HepG2 (cell line): ENCODE data around the gene ACVRL1. TPM values are rescaled to one million over a fixed set of nuclear protein-coding genes. Genes with fewer than 3 reads are reported as not detected.

Experiments used
- HDAC1 ChIP-seq: sonication (generic); formaldehyde crosslinking; IDR thresholded peaks from 2 replicates; pipeline ENCODE4 v1.5.1; 2020; ENCODE audit warnings: mild to moderate bottlenecking, missing genetic modification reagents
- HNRNPLL ChIP-seq: fragments of 200-400 bp; formaldehyde crosslinking; IDR thresholded peaks from 2 replicates; pipeline ENCODE4 v1.6.1; 2017; ENCODE audit warnings: mild to moderate bottlenecking, low read depth, low read length; ENCODE audit not compliant: poor library complexity, severe bottlenecking
- IKZF5 ChIP-seq: IDR thresholded peaks from 2 replicates; pipeline ENCODE4 v1.6.1; 2018; ENCODE audit warnings: missing genetic modification reagents, mild to moderate bottlenecking, missing compliant biosample characterization
- MAFF ChIP-seq: IDR thresholded peaks from 2 replicates; pipeline ENCODE4 v1.6.1; 2011; ENCODE audit warnings: low read depth, low read length, improper control_type of control experiment
- MAFK ChIP-seq, 2 experiments: IDR thresholded peaks in 1 of 2; conservative IDR thresholded peaks in 1 of 2; 2 replicates each; pipeline ENCODE4 v1.6.1; 2011; ENCODE audit warnings: improper control_type of control experiment in 2 of 2, low read length in 2 of 2
- MAX ChIP-seq: IDR thresholded peaks from 2 replicates; pipeline ENCODE4 v1.6.1; 2012; ENCODE audit warnings: inconsistent platforms
- MAZ ChIP-seq, 2 experiments: sonication (generic) in 1 of 2; formaldehyde crosslinking in 1 of 2; IDR thresholded peaks; 2 replicates each; pipeline versions ENCODE4 v1.5.0 to v1.6.1; 2012 to 2020; ENCODE audit warnings: low read depth in 2 of 2, mild to moderate bottlenecking in 2 of 2, borderline replicate concordance in 1 of 2, improper control_type of control experiment in 1 of 2, low read length in 1 of 2, missing genetic modification reagents in 1 of 2, moderate library complexity in 1 of 2
- MTERF4 ChIP-seq: sonication (generic); formaldehyde crosslinking; IDR thresholded peaks from 2 replicates; pipeline ENCODE4 v1.8.0; 2023; ENCODE audit warnings: mild to moderate bottlenecking, missing genetic modification reagents
- NCOR1 ChIP-seq: fragments of 200-600 bp; sonication (generic); IDR thresholded peaks from 2 replicates; pipeline ENCODE4 v1.7.0; 2017; ENCODE audit warnings: antibody characterized with exemption, low read length, borderline replicate concordance
- PAF1 ChIP-seq: IDR thresholded peaks from 2 replicates; pipeline ENCODE4 v1.6.1; 2016; ENCODE audit warnings: missing genetic modification reagents, missing compliant biosample characterization
- STAG1 ChIP-seq: sonication (generic); formaldehyde crosslinking; IDR thresholded peaks from 2 replicates; pipeline ENCODE4 v1.4.0; 2020; ENCODE audit warnings: missing genetic modification reagents
- TFDP1 ChIP-seq: IDR thresholded peaks from 2 replicates; pipeline ENCODE4 v1.6.1; 2016; ENCODE audit warnings: missing compliant biosample characterization, missing genetic modification reagents, borderline replicate concordance
- ZBTB7A ChIP-seq: sonication (generic); formaldehyde crosslinking; IDR thresholded peaks from 2 replicates; pipeline ENCODE4 v1.8.0; 2022; ENCODE audit warnings: mild to moderate bottlenecking, missing genetic modification reagents
- ZBTB7B ChIP-seq: sonication (generic); formaldehyde crosslinking; IDR thresholded peaks from 2 replicates; pipeline ENCODE4 v1.4.0; 2020; ENCODE audit warnings: missing genetic modification reagents
- ZNF687 ChIP-seq: sonication (generic); formaldehyde crosslinking; IDR thresholded peaks from 2 replicates; pipeline ENCODE4 v1.5.1; 2020; ENCODE audit warnings: mild to moderate bottlenecking, missing genetic modification reagents, moderate library complexity
- ZNF746 ChIP-seq: sonication (generic); formaldehyde crosslinking; IDR thresholded peaks from 2 replicates; pipeline ENCODE4 v1.8.0; 2022; ENCODE audit warnings: mild to moderate bottlenecking, missing genetic modification reagents
- ZNF770 ChIP-seq: sonication (generic); formaldehyde crosslinking; IDR thresholded peaks from 2 replicates; pipeline ENCODE4 v1.5.0; 2020; ENCODE audit warnings: mild to moderate bottlenecking, missing genetic modification reagents
- ZNF792 ChIP-seq: IDR thresholded peaks from 2 replicates; pipeline ENCODE4 v1.6.1; 2016
- polyA plus RNA-seq, 8 experiments: library from polyadenylated mRNA; depleted of rRNA in 3 of 8; stranded (reverse) in 7 of 8; unstranded in 1 of 8; fragments of >200 nt; fragmentation: Illumina TruSeq in 4 of 8; extraction: Trizol in 4 of 8; gene quantifications; 2 replicates each; pipeline versions ENCODE4 v1.2.1 to v1.2.3, GENCODE V29; 2011 to 2016; ENCODE audit warnings: low read depth in 4 of 8, missing spikeins in 1 of 8, mixed read lengths in 1 of 8; ENCODE audit not compliant: insufficient read depth in 1 of 8
- total RNA-seq, 5 experiments: library from RNA; depleted of rRNA; stranded (reverse); fragments of >200 nt; fragmentation: Illumina TruSeq; extraction: Trizol; gene quantifications; 2 replicates each; pipeline ENCODE4 v1.2.3, GENCODE V29; 2016; ENCODE audit warnings: low read depth in 1 of 5

Gene ACVRL1
- total and polyA plus RNA-seq, 2 of the 13 experiments (the other 11 are each of a cell fraction or from before 2014, with no cell fraction given), result not detected

GRCh38 chr12:51863933-51864832 lies 43.1 kb upstream of the ACVRL1 start (continued):
- TF ChIP-seq ZNF770 (CRISPR knock-in tag) (no peak), ZBTB7A (CRISPR knock-in tag) (0 out of 2 replicates have a peak, but pooled peaks have one; percentile 55), NCOR1 (0 out of 2 replicates have a peak, but pooled peaks have one; percentile 43), TFDP1 (peak; percentile 22; the same call in 1 of the 2 replicates), ZNF792 (CRISPR knock-in tag) (no peak), IKZF5 (CRISPR knock-in tag) (no peak), HNRNPLL (no peak), MAX (peak; percentile 39; the same call in 1 of the 2 replicates), MAFK (conservative IDR thresholded peaks at IDR 0.05 in 1 of 2, IDR thresholded peaks at IDR 0.05 in 1 of 2; ENCODE audit: low read length in 2 of 2) (peak; percentile 62 to 68), ZBTB7B (CRISPR knock-in tag) (0 out of 2 replicates have a peak, but pooled peaks have one; percentile 3), STAG1 (CRISPR knock-in tag) (no peak), MAZ (IDR thresholded peaks at IDR 0.05; ENCODE audit: borderline replicate concordance, low read depth, low read length) (0 out of 2 replicates have a peak, but pooled peaks have one; percentile 29), MAZ (CRISPR knock-in tag; IDR thresholded peaks at IDR 0.05; ENCODE audit: low read depth) (no peak), ZNF687 (CRISPR knock-in tag) (peak; percentile 50), ZNF746 (CRISPR knock-in tag) (no peak), MAFF (no peak), HDAC1 (CRISPR knock-in tag) (peak; percentile 43), PAF1 (CRISPR knock-in tag) (no peak), MTERF4 (CRISPR knock-in tag) (no peak)
